CD4-positive, alpha-beta T cell treated with Interleukin-1 beta for 1 hour (primary cell): ENCODE measurements around the gene TRH.
A peak's percentile ranks its signal among the peaks of the same experiment; 100 is the strongest.
"Not testable (repeated sequence)": the region's sequence is repeated elsewhere in the genome, so short reads cannot be mapped to it uniquely, and the experiment has no call there.

ENCODE experiments used
- DNase-seq, 2 donors: peaks; one replicate each; pipeline ENCODE4 v3.0.0-alpha.2; 2020 to 2022

TRH gene

GRCh38 chr3:129966876-129967275 lies 7.6 kb upstream of the TRH start:
- no peak for DNase-seq

GRCh38 chr3:129967761-129968160 lies 6.8 kb upstream of the TRH start:
- no peak for DNase-seq

GRCh38 chr3:129971351-129972052 lies 3.0 kb upstream of the TRH start:
- DNase-seq, result no peak

GRCh38 chr3:129972301-129972700 lies 2.2 kb upstream of the TRH start:
- no peak for DNase-seq

- no peak for DNase-seq
Observed at GRCh38 chr3:129973853-129974563, 512 bp upstream of the TRH start.

- DNase-seq, result peak; percentile 6 to 44
Observed at GRCh38 chr3:129974833-129975704, 549 bp downstream of the TRH start.

GRCh38 chr3:129975705-129976048 lies 1.2 kb downstream of the TRH start:
- DNase-seq, result no peak

- DNase-seq, result no peak
Observed at GRCh38 chr3:129976286-129976685, 1.8 kb downstream of the TRH start.

- DNase-seq, result no peak
Observed at GRCh38 chr3:129978123-129978522, 3.6 kb downstream of the TRH start.

- DNase-seq, result no peak
Observed at GRCh38 chr3:129979905-129980304, 5.4 kb downstream of the TRH start.

GRCh38 chr3:129983561-129983960 lies 9.0 kb downstream of the TRH start:
- DNase-seq, result no peak

GRCh38 chr3:129984125-129984524 lies 9.6 kb downstream of the TRH start:
- DNase-seq, result no peak

- no peak for DNase-seq
Observed at GRCh38 chr3:129985113-129985512, 10.6 kb downstream of the TRH start.

- no peak for DNase-seq
Observed at GRCh38 chr3:129988429-129988828, 13.9 kb downstream of the TRH start.

GRCh38 chr3:129989414-129989813 lies 14.9 kb downstream of the TRH start:
- no peak for DNase-seq

GRCh38 chr3:129992781-129993180 lies 18.3 kb downstream of the TRH start:
- no peak for DNase-seq

- DNase-seq, result no peak
Observed at GRCh38 chr3:129994883-129995559, 20.5 kb downstream of the TRH start.

GRCh38 chr3:129996073-129996472 lies 21.6 kb downstream of the TRH start:
- no peak for DNase-seq

GRCh38 chr3:129999176-129999575 lies 24.7 kb downstream of the TRH start:
- not testable (repeated sequence) for DNase-seq

GRCh38 chr3:130002666-130003598 lies 28.4 kb downstream of the TRH start:
- peak; percentile 57 to 65 for DNase-seq

GRCh38 chr3:130010556-130010955 lies 36.0 kb downstream of the TRH start:
- no peak for DNase-seq

GRCh38 chr3:130012108-130012507 lies 37.6 kb downstream of the TRH start:
- not testable (repeated sequence) for DNase-seq
